PC-3 (cell line): ENCODE measurements around the gene IGLL1. TPM values are rescaled to one million over a fixed set of nuclear protein-coding genes. Genes with fewer than 3 reads are reported as not detected.
A peak's percentile ranks its signal among the peaks of the same experiment; 100 is the strongest.
"Not testable (repeated sequence)": the region's sequence is repeated elsewhere in the genome, so short reads cannot be mapped to it uniquely, and the experiment has no call there.

Source experiments
- ATAC-seq: fragments of 200-7000 bp; cut with Tn5 transposase; 2 replicates; pipeline ENCODE4 v1.9.1; 2020; ENCODE audit warnings: mild to moderate bottlenecking, moderate library complexity
- BruUV-seq: library from RNA; stranded (reverse); fragments of 400-500 nt; replicated peaks from 2 replicates; lab custom pipeline; 2021; lab: Mats Ljungman, UMichigan
- CTCF ChIA-PET: fragments of 300-600 bp; sonication (Branson Sonifier 250); formaldehyde crosslinking; loops from one replicate; lab custom pipeline; 2022; ENCODE audit warnings: antibody characterized with exemption; lab: Charles Lee
- POLR2A ChIA-PET: fragments of 300-600 bp; sonication (Branson Sonifier 250); formaldehyde crosslinking; loops from one replicate; lab custom pipeline; 2022; ENCODE audit warnings: antibody characterized with exemption; ENCODE audit not compliant: unreplicated experiment; lab: Charles Lee
- DNase-seq: peaks from one replicate; pipeline ENCODE4 v3.0.0-alpha.2; 2015
- H2AFZ ChIP-seq: fragments of 300-600 bp; sonication (generic); 2 replicates; pipeline ENCODE4 v1.6.0; 2016; ENCODE audit warnings: antibody characterized with exemption, low read length
- H3F3A ChIP-seq: fragments of 300-600 bp; sonication (generic); one replicate; pipeline ENCODE4 v1.6.0; 2017; ENCODE audit warnings: antibody characterized with exemption, low read length, control low read depth, mild to moderate bottlenecking; ENCODE audit not compliant: unreplicated experiment
- H3K27ac ChIP-seq: fragments of 300-600 bp; sonication (generic); 2 replicates; pipeline ENCODE4 v1.5.1; 2016; ENCODE audit warnings: mild to moderate bottlenecking, low read length
- H3K27me3 ChIP-seq: fragments of 300-600 bp; sonication (generic); 2 replicates; pipeline ENCODE4 v1.6.1; 2016; ENCODE audit warnings: low read length, mixed read lengths
- H3K36me3 ChIP-seq: fragments of 300-600 bp; sonication (generic); 2 replicates; pipeline ENCODE4 v1.6.1; 2016; ENCODE audit warnings: low read depth, mixed run types, low read length, mixed read lengths
- H3K4me1 ChIP-seq: fragments of 300-600 bp; sonication (generic); 2 replicates; pipeline ENCODE4 v1.5.1; 2016; ENCODE audit warnings: low read length; ENCODE audit not compliant: insufficient read depth
- H3K4me2 ChIP-seq: fragments of 300-600 bp; sonication (generic); 2 replicates; pipeline ENCODE4 v1.6.0; 2016; ENCODE audit warnings: low read length
- H3K4me3 ChIP-seq: fragments of 300-600 bp; sonication (generic); 2 replicates; pipeline ENCODE4 v1.5.1; 2016; ENCODE audit warnings: mild to moderate bottlenecking, low read length, mixed read lengths
- H3K79me2 ChIP-seq: fragments of 300-600 bp; sonication (generic); 2 replicates; pipeline ENCODE4 v1.6.1; 2017; ENCODE audit warnings: low read length, mixed read lengths
- H3K9ac ChIP-seq: fragments of 300-600 bp; sonication (generic); 2 replicates; pipeline ENCODE4 v1.6.0; 2016; ENCODE audit warnings: mild to moderate bottlenecking, low read length
- H3K9me2 ChIP-seq: fragments of 300-600 bp; sonication (generic); replicated peaks from 2 replicates; pipeline ENCODE4 v1.6.1; 2016; ENCODE audit warnings: mixed run types, low read length, mixed read lengths
- H3K9me3 ChIP-seq: fragments of 300-600 bp; sonication (generic); 2 replicates; pipeline ENCODE4 v1.6.1; 2016; ENCODE audit warnings: low read length, mixed read lengths
- H4K20me1 ChIP-seq: fragments of 300-600 bp; sonication (generic); 2 replicates; pipeline ENCODE4 v1.6.1; 2016; ENCODE audit warnings: low read length, mixed read lengths
- CTCF ChIP-seq: fragments of 300-600 bp; sonication (generic); conservative IDR thresholded peaks from 2 replicates; pipeline ENCODE4 v1.5.1; 2017; ENCODE audit warnings: antibody characterized with exemption, low read depth, mild to moderate bottlenecking, low read length
- EZH2phosphoT487 ChIP-seq: fragments of 300-600 bp; sonication (generic); IDR thresholded peaks from 2 replicates; pipeline ENCODE4 v1.6.1; 2018; ENCODE audit warnings: mild to moderate bottlenecking, antibody characterized with exemption, low read length, borderline replicate concordance
- intact Hi-C: fragments of 100-400 bp; cut with micrococcal nuclease; formaldehyde crosslinking; loops from 2 replicates; pipeline ENCODE4 v1.9.0; 2023
- total RNA-seq: library from RNA; depleted of rRNA; stranded (reverse); fragments of >200 nt; gene quantifications from 2 replicates; pipeline ENCODE4 v1.2.3, GENCODE V29; 2014

The IGLL1 gene
- total RNA-seq, 1 experiment from 2014 or later, result not detected

- BruUV-seq, H3K4me2 ChIP-seq, H3K9ac ChIP-seq, H3F3A ChIP-seq, H2AFZ ChIP-seq, ATAC-seq, H3K4me3 ChIP-seq, H3K4me1 ChIP-seq, H3K9me2 ChIP-seq, H3K79me2 ChIP-seq, H3K36me3 ChIP-seq, POLR2A ChIA-PET, H3K27ac ChIP-seq, H4K20me1 ChIP-seq, H3K9me3 ChIP-seq, H3K27me3 ChIP-seq: not testable (repeated sequence)
- intact Hi-C loops, result loop anchor here (2.0 to 5.0 kb wide), 2 partner anchors 49 to 305 kb away; no protein-coding TSS in a partner anchor
- CTCF ChIA-PET, result interaction anchor here (0.8 kb wide), 1 partner anchor 50 kb away, joined by 5 read pairs; no protein-coding TSS in a partner anchor
- TF ChIP-seq CTCF, result peak; percentile 59
- DNase-seq, result peak; percentile 42
Observed at GRCh38 chr22:23541849-23542281, 38.2 kb downstream of the IGLL1 start.

- H3K4me3 ChIP-seq, H3F3A ChIP-seq, DNase-seq, H3K4me1 ChIP-seq, POLR2A ChIA-PET, H3K9me3 ChIP-seq, H3K9ac ChIP-seq, H2AFZ ChIP-seq, H3K36me3 ChIP-seq, H3K4me2 ChIP-seq, H4K20me1 ChIP-seq, H3K27ac ChIP-seq, H3K27me3 ChIP-seq, H3K9me2 ChIP-seq, BruUV-seq, H3K79me2 ChIP-seq, ATAC-seq: not testable (repeated sequence)
- CTCF ChIA-PET, result interaction anchor here (0.8 kb wide), 1 partner anchor 51 kb away, joined by 5 read pairs; no protein-coding TSS in a partner anchor
- intact Hi-C loops, result loop anchor here (5.0 kb wide), 1 partner anchor 306 kb away; no protein-coding TSS in a partner anchor
Observed at GRCh38 chr22:23540837-23541236, 39.3 kb downstream of the IGLL1 start.

- BruUV-seq, H3K9me3 ChIP-seq, H3K27ac ChIP-seq, CTCF ChIA-PET, H3K79me2 ChIP-seq, POLR2A ChIA-PET, H3K27me3 ChIP-seq, H3F3A ChIP-seq, H3K4me1 ChIP-seq, ATAC-seq, H3K36me3 ChIP-seq, H3K9me2 ChIP-seq, H3K9ac ChIP-seq, DNase-seq, H3K4me2 ChIP-seq, H3K4me3 ChIP-seq, H4K20me1 ChIP-seq, H2AFZ ChIP-seq: not testable (repeated sequence)
- intact Hi-C loops, result loop anchor here (1.0 to 5.0 kb wide), 2 partner anchors 138 to 307 kb away; no protein-coding TSS in a partner anchor
Observed at GRCh38 chr22:23539839-23540198, 40.3 kb downstream of the IGLL1 start.

GRCh38 chr22:23539135-23539838, 40.8 kb downstream of the IGLL1 start:
- intact Hi-C loops, result loop anchor here (1.0 kb wide), 1 partner anchor 137 kb away; no protein-coding TSS in a partner anchor
- no peak overlapping the region for H3K27ac ChIP-seq
- no peaks in the 10 kb centered on the region for H3K79me2 ChIP-seq
- DNase-seq, result peak; percentile 77
- H3K4me1 ChIP-seq, result 0 out of 2 replicates have a peak, but pooled peaks cover 9% of the 10 kb centered on the region
- CTCF ChIA-PET, result no interaction called here
- TF ChIP-seq EZH2phosphoT487 (no peak), CTCF (peak; percentile 69)
- H3K27me3 ChIP-seq, result no peaks in the 10 kb centered on the region
- BruUV-seq, result no TSS peak
- H2AFZ ChIP-seq, result peak overlapping the region; percentile 81
- H3K9me2 ChIP-seq, result no peaks in the 10 kb centered on the region
- H3K4me2 ChIP-seq, result peak overlapping the region; percentile 73
- H4K20me1 ChIP-seq, result no peaks in the 10 kb centered on the region
- H3K36me3 ChIP-seq, result no peaks in the 10 kb centered on the region
- peak overlapping the region; percentile 49; the same call in 1 of the 2 replicates for H3K4me3 ChIP-seq
- no peaks in the 10 kb centered on the region for H3F3A ChIP-seq
- no peaks in the 10 kb centered on the region for H3K9me3 ChIP-seq
- peak; percentile 87 for ATAC-seq
- POLR2A ChIA-PET, result no interaction called here
- H3K9ac ChIP-seq, result no peak overlapping the region

- H3F3A ChIP-seq, DNase-seq, ATAC-seq, H3K79me2 ChIP-seq, H3K9me3 ChIP-seq, H3K4me2 ChIP-seq, H3K27ac ChIP-seq, H3K9me2 ChIP-seq, CTCF ChIA-PET, H3K4me1 ChIP-seq, POLR2A ChIA-PET, H4K20me1 ChIP-seq, H3K27me3 ChIP-seq, H2AFZ ChIP-seq, H3K36me3 ChIP-seq, H3K9ac ChIP-seq, BruUV-seq, H3K4me3 ChIP-seq: not testable (repeated sequence)
- intact Hi-C loops, result loop anchor here (1.0 kb wide), 1 partner anchor 136 kb away; no protein-coding TSS in a partner anchor
Observed at GRCh38 chr22:23538696-23539030, 41.4 kb downstream of the IGLL1 start.
